Left lung (tissue), 14 donors: ENCODE results near the gene GGTLC1. TPM values are rescaled to one million over a fixed set of nuclear protein-coding genes. Genes with fewer than 3 reads are reported as not detected.

Experiments used
- ATAC-seq: fragments of 200-7000 bp; cut with Tn5 transposase; one replicate; pipeline ENCODE4 v1.9.1; 2020; ENCODE audit warnings: moderate library complexity
- DNase-seq, 4 donors: peaks; one replicate each; pipeline ENCODE4 v3.0.0-alpha.2; 2013 to 2020
- H3K27ac ChIP-seq, 2 donors: fragments of 200-600 bp; sonication (generic) in 1 of 2; one replicate each; pipeline versions ENCODE4 v1.5.0 to v1.8.0; 2020 to 2021
- H3K27me3 ChIP-seq, 2 donors: fragments of 200-600 bp; sonication (generic) in 1 of 2; one replicate each; pipeline versions ENCODE4 v1.5.0 to v1.8.0; 2020 to 2021
- H3K36me3 ChIP-seq, 2 donors: fragments of 200-600 bp; sonication (generic) in 1 of 2; one replicate each; pipeline versions ENCODE4 v1.5.0 to v1.8.0; 2020 to 2021
- H3K4me1 ChIP-seq, 2 donors: fragments of 200-600 bp; one replicate each; pipeline ENCODE4 v1.8.0; 2021
- H3K4me3 ChIP-seq, 2 donors: fragments of 200-600 bp; sonication (generic) in 1 of 2; one replicate each; pipeline versions ENCODE4 v1.5.0 to v1.8.0; 2020 to 2021; ENCODE audit warnings: mild to moderate bottlenecking in 1 of 2
- H3K9me3 ChIP-seq, 2 donors: fragments of 200-600 bp; sonication (generic) in 1 of 2; one replicate each; pipeline versions ENCODE4 v1.5.0 to v1.8.0; 2020 to 2021
- intact Hi-C, 2 donors: fragments of 100-400 bp; cut with DNase I; formaldehyde crosslinking; loops; one replicate each; pipeline versions ENCODE4 v1.11.2 to v1.14.2; 2022
- long read RNA-seq, 12 donors: library from polyadenylated mRNA in 2 of 12; unstranded in 2 of 12; transcript quantifications; one replicate each; pipeline ENCODE4 v2.0.0 and lab custom pipeline, GENCODE V29; 2019 to 2026
- polyA plus RNA-seq, 6 donors: library from polyadenylated mRNA; unstranded; fragments of 120-200 nt; gene quantifications; one replicate each; pipeline ENCODE4 v1.2.1, GENCODE V29; 2013; ENCODE audit not compliant: insufficient read length in 6 of 6
- total RNA-seq, 2 donors: library from RNA; stranded (reverse); fragmentation: NEBNext Ultra II Directional; extraction: Animal tissue kit (Norgen Biotek cat#: 25700); gene quantifications; one replicate each; pipeline ENCODE4 v1.2.1, GENCODE V29; 2021
- TF ChIP-seq, protein P1 (sequence below), 2 donors: fragments of 200-600 bp; sonication (generic) in 1 of 2; IDR thresholded peaks; one replicate each; pipeline versions ENCODE4 v1.5.0 to v1.8.0; 2021; ENCODE audit warnings: antibody characterized with exemption in 2 of 2
- donor health status: DM: no; HTN: yes; CAD: no.
- donor health status: DM: no; HTN: no; CAD: no.

The GGTLC1 gene
- total RNA-seq, result 10 to 100 TPM in 1 of 2 donors, 1 to 10 TPM in 1; 6.1 to 22.4 TPM
- polyA plus RNA-seq, result 1 to 10 TPM; 1.3 to 2.0 (median 1.4) TPM
- long read RNA-seq, donor 1, partial matches to known transcripts, result 0 of 1 reads
- long read RNA-seq, donor 1, other reads (novel, unspliced or antisense), result 0 of 1 reads
- long read RNA-seq, donor 2, result 0 reads
- long read RNA-seq, donor 3, partial matches to known transcripts, result 0 of 1 reads
- long read RNA-seq, donor 3, other reads (novel, unspliced or antisense), result 0 of 1 reads
- long read RNA-seq, donor 4, transcript GGTLC1-202 (5 exons, 1,028 nt), result major isoform, 23 of 34 reads
- long read RNA-seq, donor 4, transcript GGTLC1-201 (6 exons, 974 nt), result minor isoform, 5 of 34 reads
- long read RNA-seq, donor 4, partial matches to known transcripts, result 1 of 34 reads
- long read RNA-seq, donor 4, other reads (novel, unspliced or antisense), result 5 of 34 reads
- long read RNA-seq, donor 5, partial matches to known transcripts, result 0 of 4 reads
- long read RNA-seq, donor 5, other reads (novel, unspliced or antisense), result 0 of 4 reads
- long read RNA-seq, donor 6, partial matches to known transcripts, result 0 of 1 reads
- long read RNA-seq, donor 6, other reads (novel, unspliced or antisense), result 0 of 1 reads
- long read RNA-seq, donor 7, partial matches to known transcripts, result 0 of 2 reads
- long read RNA-seq, donor 7, other reads (novel, unspliced or antisense), result 0 of 2 reads
- long read RNA-seq, donor 8, partial matches to known transcripts, result 0 of 2 reads
- long read RNA-seq, donor 8, other reads (novel, unspliced or antisense), result 0 of 2 reads
- long read RNA-seq, donor 9, result 0 reads
- long read RNA-seq, donor 10, partial matches to known transcripts, result 0 of 6 reads
- long read RNA-seq, donor 10, other reads (novel, unspliced or antisense), result 1 of 6 reads
- long read RNA-seq, donor 11, result 0 reads
- long read RNA-seq, donor 12, partial matches to known transcripts, result 0 of 5 reads
- long read RNA-seq, donor 12, other reads (novel, unspliced or antisense), result 0 of 5 reads

- H3K36me3 ChIP-seq, result no peaks in the 10 kb centered on the region
- H3K27me3 ChIP-seq, result no peaks in the 10 kb centered on the region
- no peak for DNase-seq
- TF ChIP-seq, protein P1, sequence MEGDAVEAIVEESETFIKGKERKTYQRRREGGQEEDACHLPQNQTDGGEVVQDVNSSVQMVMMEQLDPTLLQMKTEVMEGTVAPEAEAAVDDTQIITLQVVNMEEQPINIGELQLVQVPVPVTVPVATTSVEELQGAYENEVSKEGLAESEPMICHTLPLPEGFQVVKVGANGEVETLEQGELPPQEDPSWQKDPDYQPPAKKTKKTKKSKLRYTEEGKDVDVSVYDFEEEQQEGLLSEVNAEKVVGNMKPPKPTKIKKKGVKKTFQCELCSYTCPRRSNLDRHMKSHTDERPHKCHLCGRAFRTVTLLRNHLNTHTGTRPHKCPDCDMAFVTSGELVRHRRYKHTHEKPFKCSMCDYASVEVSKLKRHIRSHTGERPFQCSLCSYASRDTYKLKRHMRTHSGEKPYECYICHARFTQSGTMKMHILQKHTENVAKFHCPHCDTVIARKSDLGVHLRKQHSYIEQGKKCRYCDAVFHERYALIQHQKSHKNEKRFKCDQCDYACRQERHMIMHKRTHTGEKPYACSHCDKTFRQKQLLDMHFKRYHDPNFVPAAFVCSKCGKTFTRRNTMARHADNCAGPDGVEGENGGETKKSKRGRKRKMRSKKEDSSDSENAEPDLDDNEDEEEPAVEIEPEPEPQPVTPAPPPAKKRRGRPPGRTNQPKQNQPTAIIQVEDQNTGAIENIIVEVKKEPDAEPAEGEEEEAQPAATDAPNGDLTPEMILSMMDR (IDR thresholded peaks at IDR 0.05), result no peak
- H3K9me3 ChIP-seq, result no peaks in the 10 kb centered on the region
- H3K27ac ChIP-seq, result no peak within 1 kb of the TSS
- H3K4me1 ChIP-seq, result no peaks in the 10 kb centered on the region
- ATAC-seq, result no peak
- intact Hi-C loops, result no loop called here
- H3K4me3 ChIP-seq, result no peak within 1 kb of the TSS
These were observed at the start of gene GGTLC1 for GRCh38 chr20:23988561-23988960. Gene GGTLC1 (minus strand): TSS chr20:23988779. CDS start chr20:23986611, 2,168 bp downstream.

GRCh38 chr20:24034820-24035219, 46.2 kb upstream of the GGTLC1 start:
- Histone ChIP-seq H3K36me3 (no peaks in the 10 kb centered on the region), H3K4me3 (no peak overlapping the region), H3K27me3 (no peaks in the 10 kb centered on the region), H3K9me3 (no peaks in the 10 kb centered on the region), H3K27ac (no peak overlapping the region), H3K4me1 (no peaks in the 10 kb centered on the region)
- ATAC-seq (peak; percentile 81), DNase-seq (peak in 1 of 4 donors; percentile 39)
- TF ChIP-seq, protein P1 (IDR thresholded peaks at IDR 0.05), result no peak
- intact Hi-C loops, result no loop called here

DNA sequence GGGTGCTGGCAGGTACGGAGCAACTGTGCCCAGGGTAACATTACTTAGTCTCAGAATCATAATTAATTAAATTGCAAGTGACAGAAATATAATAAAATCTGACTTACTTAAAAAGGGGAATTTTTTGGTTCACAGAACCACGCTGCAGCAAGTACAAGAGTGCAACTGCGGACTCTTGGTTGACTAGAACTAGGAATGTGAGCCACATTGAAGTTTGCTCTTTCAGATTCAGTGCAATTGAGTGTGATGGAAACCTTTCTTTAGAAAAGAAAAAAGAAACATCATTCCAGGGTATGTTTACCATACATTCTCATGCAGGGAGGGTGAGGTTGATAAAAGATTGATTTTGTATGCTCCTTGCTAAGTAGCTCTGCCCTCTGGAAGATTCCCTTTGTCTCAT, 45.0 kb upstream of the GGTLC1 start:
- no peaks in the 10 kb centered on the region for H3K27me3 ChIP-seq
- DNase-seq (no peak), ATAC-seq (no peak)
- no peak overlapping the region for H3K4me3 ChIP-seq
- no peaks in the 10 kb centered on the region for H3K9me3 ChIP-seq
- TF ChIP-seq, protein P1 (IDR thresholded peaks at IDR 0.05), result no peak
- no peaks in the 10 kb centered on the region for H3K4me1 ChIP-seq
- no peak overlapping the region for H3K27ac ChIP-seq
- no peaks in the 10 kb centered on the region for H3K36me3 ChIP-seq
- intact Hi-C loops, result no loop called here

DNA sequence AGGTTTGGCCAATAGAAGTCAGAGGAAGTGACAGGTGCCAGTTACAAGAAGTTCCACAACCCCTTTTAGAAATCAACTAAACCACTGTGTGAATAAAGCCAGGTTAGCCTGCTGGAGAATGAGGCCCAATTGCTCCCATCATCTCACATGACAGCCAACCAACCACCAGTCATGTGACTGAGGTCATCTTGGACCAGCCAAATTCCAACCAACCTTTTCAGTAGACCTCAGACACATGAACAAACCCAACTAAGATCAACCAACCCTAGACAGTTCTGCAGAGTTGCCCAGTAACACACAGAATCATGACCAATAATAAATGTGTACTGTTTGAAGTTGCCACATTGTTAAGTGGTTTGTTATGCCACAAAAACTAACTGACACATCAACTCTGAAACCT, 44.6 kb upstream of the GGTLC1 start:
- TF ChIP-seq, protein P1 (IDR thresholded peaks at IDR 0.05), result no peak
- no peaks in the 10 kb centered on the region for H3K36me3 ChIP-seq
- no peaks in the 10 kb centered on the region for H3K27me3 ChIP-seq
- intact Hi-C loops, result no loop called here
- ATAC-seq (no peak), DNase-seq (no peak)
- H3K4me1 ChIP-seq, result no peaks in the 10 kb centered on the region
- H3K9me3 ChIP-seq, result no peaks in the 10 kb centered on the region
- no peak overlapping the region for H3K27ac ChIP-seq
- H3K4me3 ChIP-seq, result no peak overlapping the region
